ENCODE measurements around the gene ID2. TPM values are rescaled to one million over a fixed set of nuclear protein-coding genes. Genes with fewer than 3 reads are reported as not detected.

Gene ID2
- total and polyA plus RNA-seq, 2 of the 13 experiments (the other 11 are each of a cell fraction or from before 2014, with no cell fraction given) = 214 to 719 TPM

DNA sequence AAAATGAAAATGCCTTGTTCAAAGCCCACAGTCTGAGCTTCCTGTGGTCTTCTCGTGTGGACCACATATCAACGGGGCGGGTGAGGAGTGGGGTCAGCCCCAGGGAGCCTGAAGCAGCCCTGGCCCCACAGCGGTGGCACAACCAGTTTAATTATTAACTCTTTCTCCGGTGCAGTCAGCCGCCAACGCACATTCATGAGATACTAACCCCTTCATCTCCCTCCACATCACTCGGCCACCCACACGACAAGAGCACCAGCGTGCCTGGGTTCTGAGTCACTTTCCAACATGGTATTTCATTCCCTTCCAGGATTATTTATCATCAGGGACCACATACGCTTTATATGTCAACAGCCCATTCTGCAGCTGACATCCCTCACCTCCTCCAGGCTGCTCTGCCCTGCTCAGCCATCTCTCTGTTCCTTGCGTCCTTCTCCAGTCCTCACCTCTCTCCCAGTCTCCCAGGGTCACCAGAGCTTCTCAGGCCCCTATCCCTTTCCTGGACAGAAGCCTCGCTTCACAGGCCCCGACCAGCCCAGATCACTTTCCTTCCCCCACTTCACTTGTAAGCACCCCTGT is 48.0 kb upstream of the ID2 start (continued):
- TF ChIP-seq, protein P1, sequence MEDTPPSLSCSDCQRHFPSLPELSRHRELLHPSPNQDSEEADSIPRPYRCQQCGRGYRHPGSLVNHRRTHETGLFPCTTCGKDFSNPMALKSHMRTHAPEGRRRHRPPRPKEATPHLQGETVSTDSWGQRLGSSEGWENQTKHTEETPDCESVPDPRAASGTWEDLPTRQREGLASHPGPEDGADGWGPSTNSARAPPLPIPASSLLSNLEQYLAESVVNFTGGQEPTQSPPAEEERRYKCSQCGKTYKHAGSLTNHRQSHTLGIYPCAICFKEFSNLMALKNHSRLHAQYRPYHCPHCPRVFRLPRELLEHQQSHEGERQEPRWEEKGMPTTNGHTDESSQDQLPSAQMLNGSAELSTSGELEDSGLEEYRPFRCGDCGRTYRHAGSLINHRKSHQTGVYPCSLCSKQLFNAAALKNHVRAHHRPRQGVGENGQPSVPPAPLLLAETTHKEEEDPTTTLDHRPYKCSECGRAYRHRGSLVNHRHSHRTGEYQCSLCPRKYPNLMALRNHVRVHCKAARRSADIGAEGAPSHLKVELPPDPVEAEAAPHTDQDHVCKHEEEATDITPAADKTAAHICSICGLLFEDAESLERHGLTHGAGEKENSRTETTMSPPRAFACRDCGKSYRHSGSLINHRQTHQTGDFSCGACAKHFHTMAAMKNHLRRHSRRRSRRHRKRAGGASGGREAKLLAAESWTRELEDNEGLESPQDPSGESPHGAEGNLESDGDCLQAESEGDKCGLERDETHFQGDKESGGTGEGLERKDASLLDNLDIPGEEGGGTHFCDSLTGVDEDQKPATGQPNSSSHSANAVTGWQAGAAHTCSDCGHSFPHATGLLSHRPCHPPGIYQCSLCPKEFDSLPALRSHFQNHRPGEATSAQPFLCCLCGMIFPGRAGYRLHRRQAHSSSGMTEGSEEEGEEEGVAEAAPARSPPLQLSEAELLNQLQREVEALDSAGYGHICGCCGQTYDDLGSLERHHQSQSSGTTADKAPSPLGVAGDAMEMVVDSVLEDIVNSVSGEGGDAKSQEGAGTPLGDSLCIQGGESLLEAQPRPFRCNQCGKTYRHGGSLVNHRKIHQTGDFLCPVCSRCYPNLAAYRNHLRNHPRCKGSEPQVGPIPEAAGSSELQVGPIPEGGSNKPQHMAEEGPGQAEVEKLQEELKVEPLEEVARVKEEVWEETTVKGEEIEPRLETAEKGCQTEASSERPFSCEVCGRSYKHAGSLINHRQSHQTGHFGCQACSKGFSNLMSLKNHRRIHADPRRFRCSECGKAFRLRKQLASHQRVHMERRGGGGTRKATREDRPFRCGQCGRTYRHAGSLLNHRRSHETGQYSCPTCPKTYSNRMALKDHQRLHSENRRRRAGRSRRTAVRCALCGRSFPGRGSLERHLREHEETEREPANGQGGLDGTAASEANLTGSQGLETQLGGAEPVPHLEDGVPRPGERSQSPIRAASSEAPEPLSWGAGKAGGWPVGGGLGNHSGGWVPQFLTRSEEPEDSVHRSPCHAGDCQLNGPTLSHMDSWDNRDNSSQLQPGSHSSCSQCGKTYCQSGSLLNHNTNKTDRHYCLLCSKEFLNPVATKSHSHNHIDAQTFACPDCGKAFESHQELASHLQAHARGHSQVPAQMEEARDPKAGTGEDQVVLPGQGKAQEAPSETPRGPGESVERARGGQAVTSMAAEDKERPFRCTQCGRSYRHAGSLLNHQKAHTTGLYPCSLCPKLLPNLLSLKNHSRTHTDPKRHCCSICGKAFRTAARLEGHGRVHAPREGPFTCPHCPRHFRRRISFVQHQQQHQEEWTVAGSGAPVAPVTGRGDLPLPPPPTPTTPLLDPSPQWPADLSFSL (CRISPR knock-in tag; IDR thresholded peaks at IDR 0.05) = no peak
- no peak for TF ChIP-seq ZNF124 (CRISPR knock-in tag; IDR thresholded peaks at IDR 0.05)
- no peak for TF ChIP-seq JARID2 (CRISPR knock-in tag; IDR thresholded peaks at IDR 0.05; ENCODE audit: insufficient replicate concordance)
- TF ChIP-seq, protein P2, sequence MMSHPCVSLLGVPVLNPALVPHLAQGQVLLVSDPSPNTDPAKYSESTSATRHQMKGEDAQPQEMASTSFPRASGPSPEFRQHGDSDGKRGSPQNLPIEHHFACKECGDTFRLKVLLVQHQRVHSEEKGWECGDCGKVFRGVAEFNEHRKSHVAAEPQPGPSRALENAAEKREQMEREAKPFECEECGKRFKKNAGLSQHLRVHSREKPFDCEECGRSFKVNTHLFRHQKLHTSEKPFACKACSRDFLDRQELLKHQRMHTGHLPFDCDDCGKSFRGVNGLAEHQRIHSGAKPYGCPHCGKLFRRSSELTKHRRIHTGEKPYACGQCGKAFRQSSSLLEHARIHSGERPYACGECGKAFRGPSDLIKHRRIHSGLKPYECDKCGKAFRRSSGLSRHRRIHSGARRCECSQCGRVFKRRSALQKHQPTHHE (CRISPR knock-in tag; IDR thresholded peaks at IDR 0.05; ENCODE audit: borderline replicate concordance) = no peak
- TF ChIP-seq NFKB2 (CRISPR knock-in tag; IDR thresholded peaks at IDR 0.05; ENCODE audit: borderline replicate concordance) = peak; percentile 66; the same call in 1 of the 2 replicates
- peak; percentile 35 for TF ChIP-seq ZNF274 (CRISPR knock-in tag; IDR thresholded peaks at IDR 0.05)
- TF ChIP-seq ELF4 (CRISPR knock-in tag; IDR thresholded peaks at IDR 0.05; ENCODE audit: borderline replicate concordance) = no peak
- TF ChIP-seq, protein P3, sequence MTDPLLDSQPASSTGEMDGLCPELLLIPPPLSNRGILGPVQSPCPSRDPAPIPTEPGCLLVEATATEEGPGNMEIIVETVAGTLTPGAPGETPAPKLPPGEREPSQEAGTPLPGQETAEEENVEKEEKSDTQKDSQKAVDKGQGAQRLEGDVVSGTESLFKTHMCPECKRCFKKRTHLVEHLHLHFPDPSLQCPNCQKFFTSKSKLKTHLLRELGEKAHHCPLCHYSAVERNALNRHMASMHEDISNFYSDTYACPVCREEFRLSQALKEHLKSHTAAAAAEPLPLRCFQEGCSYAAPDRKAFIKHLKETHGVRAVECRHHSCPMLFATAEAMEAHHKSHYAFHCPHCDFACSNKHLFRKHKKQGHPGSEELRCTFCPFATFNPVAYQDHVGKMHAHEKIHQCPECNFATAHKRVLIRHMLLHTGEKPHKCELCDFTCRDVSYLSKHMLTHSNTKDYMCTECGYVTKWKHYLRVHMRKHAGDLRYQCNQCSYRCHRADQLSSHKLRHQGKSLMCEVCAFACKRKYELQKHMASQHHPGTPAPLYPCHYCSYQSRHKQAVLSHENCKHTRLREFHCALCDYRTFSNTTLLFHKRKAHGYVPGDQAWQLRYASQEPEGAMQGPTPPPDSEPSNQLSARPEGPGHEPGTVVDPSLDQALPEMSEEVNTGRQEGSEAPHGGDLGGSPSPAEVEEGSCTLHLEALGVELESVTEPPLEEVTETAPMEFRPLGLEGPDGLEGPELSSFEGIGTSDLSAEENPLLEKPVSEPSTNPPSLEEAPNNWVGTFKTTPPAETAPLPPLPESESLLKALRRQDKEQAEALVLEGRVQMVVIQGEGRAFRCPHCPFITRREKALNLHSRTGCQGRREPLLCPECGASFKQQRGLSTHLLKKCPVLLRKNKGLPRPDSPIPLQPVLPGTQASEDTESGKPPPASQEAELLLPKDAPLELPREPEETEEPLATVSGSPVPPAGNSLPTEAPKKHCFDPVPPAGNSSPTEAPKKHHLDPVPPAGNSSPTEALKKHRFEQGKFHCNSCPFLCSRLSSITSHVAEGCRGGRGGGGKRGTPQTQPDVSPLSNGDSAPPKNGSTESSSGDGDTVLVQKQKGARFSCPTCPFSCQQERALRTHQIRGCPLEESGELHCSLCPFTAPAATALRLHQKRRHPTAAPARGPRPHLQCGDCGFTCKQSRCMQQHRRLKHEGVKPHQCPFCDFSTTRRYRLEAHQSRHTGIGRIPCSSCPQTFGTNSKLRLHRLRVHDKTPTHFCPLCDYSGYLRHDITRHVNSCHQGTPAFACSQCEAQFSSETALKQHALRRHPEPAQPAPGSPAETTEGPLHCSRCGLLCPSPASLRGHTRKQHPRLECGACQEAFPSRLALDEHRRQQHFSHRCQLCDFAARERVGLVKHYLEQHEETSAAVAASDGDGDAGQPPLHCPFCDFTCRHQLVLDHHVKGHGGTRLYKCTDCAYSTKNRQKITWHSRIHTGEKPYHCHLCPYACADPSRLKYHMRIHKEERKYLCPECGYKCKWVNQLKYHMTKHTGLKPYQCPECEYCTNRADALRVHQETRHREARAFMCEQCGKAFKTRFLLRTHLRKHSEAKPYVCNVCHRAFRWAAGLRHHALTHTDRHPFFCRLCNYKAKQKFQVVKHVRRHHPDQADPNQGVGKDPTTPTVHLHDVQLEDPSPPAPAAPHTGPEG (CRISPR knock-in tag; IDR thresholded peaks at IDR 0.05) = no peak
- no peak for TF ChIP-seq ATF7-NPFF (CRISPR knock-in tag; IDR thresholded peaks at IDR 0.05; ENCODE audit: low read depth)
- no peak for TF ChIP-seq ZNF382 (CRISPR knock-in tag; IDR thresholded peaks at IDR 0.05; ENCODE audit: borderline replicate concordance)
- no peak for TF ChIP-seq TP53 (CRISPR knock-in tag; conservative IDR thresholded peaks at IDR 0.05)
- peak; percentile 86 for TF ChIP-seq BCL6 (CRISPR knock-in tag; IDR thresholded peaks at IDR 0.05)
- no peak for TF ChIP-seq ZNF33A (CRISPR knock-in tag; IDR thresholded peaks at IDR 0.05; ENCODE audit: borderline replicate concordance)
- TF ChIP-seq ZNF230 (CRISPR knock-in tag; IDR thresholded peaks at IDR 0.05) = peak; percentile 79; the same call in 1 of the 2 replicates
- no peak for TF ChIP-seq HOXA7 (CRISPR knock-in tag; IDR thresholded peaks at IDR 0.05)

Measured in HepG2 (cell line).